IPS DF 19.7 (cell line): ENCODE results near the gene TSKU.

ENCODE experiments used
- DNase-seq: peaks from one replicate; pipeline ENCODE4 v3.0.0-alpha.2; 2013; ENCODE audit warnings: low read depth, low spot score

Gene TSKU

GRCh38 chr11:76783294-76783895 is at the start of gene TSKU:
Gene TSKU (plus strand): TSS chr11:76783356. CDS start chr11:76795617, 12,261 bp downstream.
- DNase-seq, result no peak

- DNase-seq, result peak; percentile 64
These were observed 49.2 kb upstream of the TSKU start for GRCh38 chr11:76733906-76734305.

- no peak for DNase-seq
These were observed 48.4 kb upstream of the TSKU start for GRCh38 chr11:76734456-76735420.

GRCh38 chr11:76735841-76736240 is 47.3 kb upstream of the TSKU start:
- DNase-seq, result no peak

GRCh38 chr11:76736266-76736665 is 46.9 kb upstream of the TSKU start:
- no peak for DNase-seq

- DNase-seq, result no peak
These were observed 46.2 kb upstream of the TSKU start for GRCh38 chr11:76736773-76737495.

- DNase-seq, result no peak
These were observed 44.4 kb upstream of the TSKU start for GRCh38 chr11:76738618-76739240.

GRCh38 chr11:76739798-76740197 is 43.4 kb upstream of the TSKU start:
- no peak for DNase-seq

- no peak for DNase-seq
These were observed 42.4 kb upstream of the TSKU start for GRCh38 chr11:76740772-76741171.

- DNase-seq, result no peak
These were observed 40.3 kb upstream of the TSKU start for GRCh38 chr11:76742902-76743301.

GRCh38 chr11:76744186-76745043 is 38.7 kb upstream of the TSKU start:
- no peak for DNase-seq

- no peak for DNase-seq
These were observed 38.1 kb upstream of the TSKU start for GRCh38 chr11:76745044-76745376.

- DNase-seq, result no peak
These were observed 37.5 kb upstream of the TSKU start for GRCh38 chr11:76745561-76746207.

GRCh38 chr11:76747153-76747914 is 35.8 kb upstream of the TSKU start:
- no peak for DNase-seq

GRCh38 chr11:76747915-76748860 is 35.0 kb upstream of the TSKU start:
- DNase-seq, result no peak

- no peak for DNase-seq
These were observed 34.2 kb upstream of the TSKU start for GRCh38 chr11:76748948-76749347.

- no peak for DNase-seq
These were observed 33.1 kb upstream of the TSKU start for GRCh38 chr11:76750067-76750466.

- no peak for DNase-seq
These were observed 32.4 kb upstream of the TSKU start for GRCh38 chr11:76750746-76751145.
